HepG2 (cell line): Measurements from ENCODE around the gene BMP8B. TPM values are rescaled to one million over a fixed set of nuclear protein-coding genes. Genes with fewer than 3 reads are reported as not detected.

Source experiments
- ATAC-seq: fragments of 200-7000 bp; cut with Tn5 transposase; 3 replicates; pipeline ENCODE4 v1.9.1; 2020; ENCODE audit warnings: mild to moderate bottlenecking, moderate library complexity
- BruUV-seq: library from RNA; stranded (reverse); fragments of 400-500 nt; replicated peaks from 2 replicates; lab custom pipeline; 2021; lab: Mats Ljungman, UMichigan
- CTCF ChIA-PET: fragments of 300-600 bp; formaldehyde crosslinking; extraction: SDS; loops from one replicate; lab custom pipeline; 2021; ENCODE audit warnings: low total read pairs, inconsistent platforms, low intra/inter-chr PET ratio; lab: Yijun Ruan, JAX
- POLR2A ChIA-PET: fragments of 350-600 bp; sonication (Branson Sonifier 250); formaldehyde crosslinking; loops from one replicate; lab custom pipeline; 2020; ENCODE audit warnings: antibody characterized with exemption, inconsistent platforms; lab: Yijun Ruan, JAX
- DNase-seq: peaks from one replicate; pipeline ENCODE4 v3.0.0-alpha.2; 2015; ENCODE audit warnings: low spot score
- FAIRE-seq: peaks from 3 replicates; lab custom pipeline; 2011; peaks lifted over from hg19 to GRCh38; lab: Jason Lieb, UNC
- H2AFZ ChIP-seq: one replicate; pipeline ENCODE4 v1.6.1; 2011; ENCODE audit warnings: low read length, inconsistent platforms
- H3K27ac ChIP-seq: fragments of 300-600 bp; 3 replicates; pipeline ENCODE4 v1.8.0; 2011; ENCODE audit warnings: mixed run types, mild to moderate bottlenecking, mixed read lengths, low read length, inconsistent platforms; ENCODE audit not compliant: insufficient read depth; ENCODE audit errors: extremely low read length
- H3K27me3 ChIP-seq, 2 experiments: fragments of 200-600 bp in 1 of 2; 2 replicates in 1 of 2; 3 replicates in 1 of 2; pipeline versions ENCODE4 v1.6.0 to v1.8.0; 2011; ENCODE audit warnings: low read length in 2 of 2, mild to moderate bottlenecking in 2 of 2, moderate library complexity in 2 of 2, inconsistent platforms in 1 of 2; ENCODE audit not compliant: insufficient read depth in 2 of 2, control insufficient read depth in 1 of 2
- H3K36me3 ChIP-seq, 2 experiments: fragments of 200-600 bp in 1 of 2; replicated peaks in 1 of 2; 2 replicates in 1 of 2; 3 replicates in 1 of 2; pipeline versions ENCODE4 v1.5.1 to v1.8.0; 2011; ENCODE audit warnings: low read length in 2 of 2, inconsistent platforms in 1 of 2; ENCODE audit not compliant: insufficient read depth in 2 of 2, control insufficient read depth in 1 of 2
- H3K4me1 ChIP-seq: 2 replicates; pipeline ENCODE4 v1.5.1; 2012; ENCODE audit warnings: low read length, inconsistent platforms; ENCODE audit not compliant: insufficient read depth
- H3K4me2 ChIP-seq: 2 replicates; pipeline ENCODE4 v1.6.0; 2011; ENCODE audit warnings: low read depth, low read length, inconsistent platforms
- H3K4me3 ChIP-seq, 3 experiments: fragments of 200-600 bp in 1 of 3; sonication (generic), shearing (Covaris generic) in 1 of 3; replicated peaks in 1 of 3; 2 replicates each; pipeline ENCODE4 v1.5.1; 2011 to 2016; ENCODE audit warnings: low read length in 3 of 3, inconsistent platforms in 2 of 3, low read depth in 2 of 3, mild to moderate bottlenecking in 2 of 3, control low read depth in 1 of 3, mixed read lengths in 1 of 3; ENCODE audit not compliant: insufficient read depth in 1 of 3
- H3K79me2 ChIP-seq: one replicate; pipeline ENCODE4 v1.6.1; 2011; ENCODE audit warnings: low read length, inconsistent platforms; ENCODE audit not compliant: insufficient read depth
- H3K9ac ChIP-seq: 2 replicates; pipeline ENCODE4 v1.6.0; 2011; ENCODE audit warnings: mild to moderate bottlenecking, low read depth, low read length, inconsistent platforms; ENCODE audit not compliant: insufficient read depth
- H3K9me3 ChIP-seq: 2 replicates; pipeline ENCODE4 v1.5.1; 2012; ENCODE audit warnings: mild to moderate bottlenecking, low read length
- H4K20me1 ChIP-seq: 2 replicates; pipeline ENCODE4 v1.6.0; 2011; ENCODE audit warnings: inconsistent platforms, mild to moderate bottlenecking, low read length, moderate library complexity; ENCODE audit not compliant: insufficient read depth
- HMGA1 ChIP-seq: sonication (generic); formaldehyde crosslinking; conservative IDR thresholded peaks from 2 replicates; pipeline ENCODE4 v1.4.0; 2020; ENCODE audit warnings: missing genetic modification reagents
- ISL2 ChIP-seq: sonication (generic); formaldehyde crosslinking; IDR thresholded peaks from 2 replicates; pipeline ENCODE4 v1.5.0; 2020; ENCODE audit warnings: missing genetic modification reagents
- KDM3A ChIP-seq: IDR thresholded peaks from 2 replicates; pipeline ENCODE4 v1.6.1; 2018; ENCODE audit warnings: low read depth, missing compliant biosample characterization
- NFE2 ChIP-seq: sonication (generic); formaldehyde crosslinking; IDR thresholded peaks from 2 replicates; pipeline ENCODE4 v1.4.0; 2020; ENCODE audit warnings: missing genetic modification reagents
- NR3C1 ChIP-seq: sonication (generic); formaldehyde crosslinking; IDR thresholded peaks from 2 replicates; pipeline ENCODE4 v1.4.0; 2020; ENCODE audit warnings: missing genetic modification reagents
- ZFP91 ChIP-seq: sonication (generic); formaldehyde crosslinking; IDR thresholded peaks from 2 replicates; pipeline ENCODE4 v1.9.0; 2022; ENCODE audit warnings: missing genetic modification reagents, mild to moderate bottlenecking, borderline replicate concordance
- ZNF230 ChIP-seq: sonication (generic); formaldehyde crosslinking; IDR thresholded peaks from 2 replicates; pipeline ENCODE4 v1.4.0; 2020; ENCODE audit warnings: mild to moderate bottlenecking, missing genetic modification reagents
- ZNF232 ChIP-seq: sonication (generic); formaldehyde crosslinking; IDR thresholded peaks from 2 replicates; pipeline ENCODE4 v1.4.0; 2020; ENCODE audit warnings: missing genetic modification reagents, borderline replicate concordance
- ZNF704 ChIP-seq: sonication (generic); formaldehyde crosslinking; IDR thresholded peaks from 2 replicates; pipeline ENCODE4 v1.8.1; 2023; ENCODE audit warnings: mild to moderate bottlenecking, inconsistent platforms, moderate library complexity, missing genetic modification reagents, borderline replicate concordance
- ZNF776 ChIP-seq: sonication (generic); formaldehyde crosslinking; IDR thresholded peaks from 2 replicates; pipeline ENCODE4 v1.4.0; 2020; ENCODE audit warnings: mild to moderate bottlenecking, missing genetic modification reagents
- ZUFSP ChIP-seq: sonication (generic); formaldehyde crosslinking; IDR thresholded peaks from 2 replicates; pipeline ENCODE4 v1.9.0; 2021; ENCODE audit warnings: missing genetic modification reagents, mild to moderate bottlenecking, borderline replicate concordance
- WGBS: methylation state at CpG from one replicate; pipeline ENCODE4 v1.1.6; 2017; ENCODE audit warnings: low lambda C conversion rate; 5-methylcytosine and 5-hydroxymethylcytosine counted together
- in situ Hi-C: cut with HindIII; loops from 2 replicates; pipeline ENCODE4 v1.10.0; 2017; ENCODE audit warnings: low pct_unique_long_range_greater_than_20kb; ENCODE audit not compliant: extremely low pct_ligation_motif_present
- intact Hi-C: fragments of 100-400 bp; cut with micrococcal nuclease; formaldehyde crosslinking; loops from one replicate; pipeline ENCODE4 v1.10.0; 2022; ENCODE audit not compliant: unreplicated experiment
- polyA plus RNA-seq, 8 experiments: library from polyadenylated mRNA; depleted of rRNA in 3 of 8; stranded (reverse) in 7 of 8; unstranded in 1 of 8; fragments of >200 nt; fragmentation: Illumina TruSeq in 4 of 8; extraction: Trizol in 4 of 8; gene quantifications; 2 replicates each; pipeline versions ENCODE4 v1.2.1 to v1.2.3, GENCODE V29; 2011 to 2016; ENCODE audit warnings: low read depth in 4 of 8, missing spikeins in 1 of 8, mixed read lengths in 1 of 8; ENCODE audit not compliant: insufficient read depth in 1 of 8
- total RNA-seq, 5 experiments: library from RNA; depleted of rRNA; stranded (reverse); fragments of >200 nt; fragmentation: Illumina TruSeq; extraction: Trizol; gene quantifications; 2 replicates each; pipeline ENCODE4 v1.2.3, GENCODE V29; 2016; ENCODE audit warnings: low read depth in 1 of 5

Gene BMP8B
- total and polyA plus RNA-seq, 2 of the 13 experiments (the other 11 are each of a cell fraction or from before 2014, with no cell fraction given), result 0.29 to 0.41 TPM

GRCh38 chr1:39759436-39759726 is 29.3 kb downstream of the BMP8B start (continued):
- no peak for TF ChIP-seq ZFP91
- no peak for TF ChIP-seq ISL2 (CRISPR knock-in tag)
- TF ChIP-seq HMGA1 (CRISPR knock-in tag), result no peak
- TF ChIP-seq ZUFSP (CRISPR knock-in tag), result no peak
- no peak for TF ChIP-seq ZNF704

- ChIA-PET CTCF (no interaction called here), POLR2A (no interaction called here)
- H4K20me1 ChIP-seq, result no peaks in the 10 kb centered on the region
- no peak for DNase-seq
- no peak for ATAC-seq
- in situ Hi-C loops (no loop called here), intact Hi-C loops (no loop called here)
- TF ChIP-seq KDM3A (CRISPR knock-in tag) (no peak), ZNF776 (no peak), NR3C1 (CRISPR knock-in tag) (no peak), NFE2 (CRISPR knock-in tag) (no peak), ZNF232 (CRISPR knock-in tag) (no peak), ZNF230 (no peak)
- H3K9ac ChIP-seq, result no peak overlapping the region
- no peaks in the 10 kb centered on the region for H3K9me3 ChIP-seq
- H3K36me3 ChIP-seq, result peaks cover 0 to 10% of the 10 kb centered on the region in 2 experiments; a peak in 1 of 5 replicates
- FAIRE-seq, result no peak
- no peak overlapping the region for H2AFZ ChIP-seq
- H3K27ac ChIP-seq, result no peak overlapping the region
- 72% methylated on average over 8 of the region's 16 CpGs for WGBS
- H3K4me3 ChIP-seq, result no peak overlapping the region
- no peaks in the 10 kb centered on the region for H3K4me1 ChIP-seq
- BruUV-seq, result no TSS peak
- H3K27me3 ChIP-seq, result no peaks in the 10 kb centered on the region; a peak in 1 of 5 replicates
- H3K79me2 ChIP-seq, result no peaks in the 10 kb centered on the region
- no peak overlapping the region for H3K4me2 ChIP-seq
Observed at GRCh38 chr1:39758556-39759435, 29.9 kb downstream of the BMP8B start.
